H9 (cell line): ENCODE data around the gene SCYGR4. TPM values are rescaled to one million over a fixed set of nuclear protein-coding genes. Genes with fewer than 3 reads are reported as not detected.

ENCODE experiments used
- DNase-seq: peaks from one replicate; pipeline ENCODE4 v3.0.0-alpha.2; 2017
- H2AFZ ChIP-seq: one replicate; pipeline ENCODE4 v1.6.1; 2013; ENCODE audit warnings: mild to moderate bottlenecking, low read length, control low read depth, moderate library complexity
- H2AK5ac ChIP-seq: 2 replicates; pipeline ENCODE4 v1.6.1; 2013; ENCODE audit warnings: low read length, control low read depth, mixed read lengths; ENCODE audit not compliant: insufficient read length
- H2BK120ac ChIP-seq: one replicate; pipeline ENCODE4 v1.6.1; 2013; ENCODE audit warnings: low read depth, mild to moderate bottlenecking, low read length, control low read depth, inconsistent platforms; ENCODE audit not compliant: poor library complexity, severe bottlenecking
- H2BK12ac ChIP-seq: 2 replicates; pipeline ENCODE4 v1.6.1; 2013; ENCODE audit warnings: low read length, control low read depth, mixed read lengths, low read depth; ENCODE audit not compliant: insufficient read length
- H2BK15ac ChIP-seq: 2 replicates; pipeline ENCODE4 v1.6.1; 2013; ENCODE audit warnings: low read depth, low read length, control low read depth
- H2BK20ac ChIP-seq: one replicate; pipeline ENCODE4 v1.6.1; 2013; ENCODE audit warnings: low read depth, mild to moderate bottlenecking, low read length, control low read depth, inconsistent platforms; ENCODE audit not compliant: poor library complexity, severe bottlenecking
- H2BK5ac ChIP-seq: 2 replicates; pipeline ENCODE4 v1.6.1; 2013; ENCODE audit warnings: low read length, control low read depth, mixed read lengths; ENCODE audit not compliant: insufficient read length
- H3K14ac ChIP-seq: 2 replicates; pipeline ENCODE4 v1.6.1; 2013; ENCODE audit warnings: low read length, control low read depth; ENCODE audit not compliant: insufficient read depth
- H3K18ac ChIP-seq: 2 replicates; pipeline ENCODE4 v1.6.1; 2013; ENCODE audit warnings: low read depth, mild to moderate bottlenecking, mixed read lengths, low read length, control low read depth; ENCODE audit not compliant: insufficient read length
- H3K23ac ChIP-seq: 2 replicates; pipeline ENCODE4 v1.6.1; 2013; ENCODE audit warnings: low read length, control low read depth, mixed read lengths, low read depth; ENCODE audit not compliant: insufficient read length
- H3K23me2 ChIP-seq: 2 replicates; pipeline ENCODE4 v1.6.1; 2013; ENCODE audit warnings: low read depth, mild to moderate bottlenecking, mixed read lengths, low read length, control low read depth; ENCODE audit not compliant: insufficient read length, poor library complexity, severe bottlenecking
- H3K27ac ChIP-seq: 2 replicates; pipeline ENCODE4 v1.5.1; 2013; ENCODE audit warnings: low read length, control low read depth, mixed read lengths, low read depth; ENCODE audit not compliant: insufficient read length
- H3K27me3 ChIP-seq: 2 replicates; pipeline ENCODE4 v1.6.1; 2013; ENCODE audit warnings: low read length, control low read depth, inconsistent platforms; ENCODE audit not compliant: insufficient read depth
- H3K4ac ChIP-seq: 2 replicates; pipeline ENCODE4 v1.6.1; 2013; ENCODE audit warnings: low read depth, mild to moderate bottlenecking, control low read depth, inconsistent platforms, low read length, moderate library complexity
- H3K4me1 ChIP-seq: 2 replicates; pipeline ENCODE4 v1.6.1; 2013; ENCODE audit warnings: low read length, control low read depth, inconsistent platforms; ENCODE audit not compliant: insufficient read depth
- H3K4me2 ChIP-seq: 2 replicates; pipeline ENCODE4 v1.6.1; 2013; ENCODE audit warnings: low read length, control low read depth, mixed read lengths; ENCODE audit not compliant: insufficient read length, insufficient read depth
- H3K56ac ChIP-seq: 2 replicates; pipeline ENCODE4 v1.6.1; 2013; ENCODE audit warnings: low read depth, mild to moderate bottlenecking, mixed read lengths, low read length, control low read depth; ENCODE audit not compliant: insufficient read length
- H3K79me1 ChIP-seq: 2 replicates; pipeline ENCODE4 v1.6.1; 2013; ENCODE audit warnings: low read depth, mild to moderate bottlenecking, moderate library complexity, low read length, control low read depth, inconsistent platforms; ENCODE audit not compliant: insufficient read depth, poor library complexity, severe bottlenecking
- H3K79me2 ChIP-seq: 2 replicates; pipeline ENCODE4 v1.6.1; 2013; ENCODE audit warnings: low read length, control low read depth, inconsistent platforms; ENCODE audit not compliant: insufficient read depth
- H3K9ac ChIP-seq: 2 replicates; pipeline ENCODE4 v1.6.1; 2013; ENCODE audit warnings: low read length, control low read depth, mixed read lengths; ENCODE audit not compliant: insufficient read length; ENCODE audit errors: extremely low read depth
- H3K9me3 ChIP-seq: one replicate; pipeline ENCODE4 v1.6.1; 2013; ENCODE audit warnings: low read depth, low read length, inconsistent platforms; ENCODE audit not compliant: control insufficient read depth
- H3T11ph ChIP-seq: one replicate; pipeline ENCODE4 v1.6.1; 2013; ENCODE audit warnings: mild to moderate bottlenecking, low read length, control low read depth, inconsistent platforms
- H4K20me1 ChIP-seq: one replicate; pipeline ENCODE4 v1.6.1; 2013; ENCODE audit not compliant: control insufficient read depth, insufficient read length, insufficient read depth
- H4K5ac ChIP-seq: 2 replicates; pipeline ENCODE4 v1.6.1; 2013; ENCODE audit warnings: low read depth, mild to moderate bottlenecking, mixed read lengths, low read length, control low read depth; ENCODE audit not compliant: insufficient read length
- H4K8ac ChIP-seq: replicated peaks from 2 replicates; pipeline ENCODE4 v1.6.1; 2013; ENCODE audit warnings: low read length, control low read depth, mixed read lengths, low read depth; ENCODE audit not compliant: insufficient read length
- H4K91ac ChIP-seq: 2 replicates; pipeline ENCODE4 v1.6.1; 2013; ENCODE audit warnings: low read depth, mild to moderate bottlenecking, moderate library complexity, mixed read lengths, low read length, control low read depth; ENCODE audit not compliant: insufficient read length
- H3K27ac Mint-ChIP-seq, 3 experiments: 2 replicates in 2 of 3; 3 replicates in 1 of 3; pipeline ENCODE4 v1.8.0; 2020 to 2021; ENCODE audit warnings: mixed read lengths in 3 of 3, mild to moderate bottlenecking in 1 of 3, moderate library complexity in 1 of 3
- H3K27me3 Mint-ChIP-seq: 2 replicates; pipeline ENCODE4 v1.8.0; 2021; ENCODE audit warnings: low read depth, mild to moderate bottlenecking, moderate library complexity, mixed read lengths
- H3K36me3 Mint-ChIP-seq, 3 experiments: 2 replicates in 2 of 3; 3 replicates in 1 of 3; pipeline ENCODE4 v1.8.0; 2020 to 2021; ENCODE audit warnings: low read depth in 3 of 3, mixed read lengths in 3 of 3; ENCODE audit not compliant: insufficient read depth in 1 of 3
- H3K4me1 Mint-ChIP-seq, 2 experiments: 2 replicates each; pipeline ENCODE4 v1.8.0; 2020; ENCODE audit warnings: mixed read lengths in 2 of 2
- H3K4me3 Mint-ChIP-seq, 2 experiments: 2 replicates in 1 of 2; 3 replicates in 1 of 2; pipeline ENCODE4 v1.8.0; 2020 to 2021; ENCODE audit warnings: mild to moderate bottlenecking in 2 of 2, mixed read lengths in 2 of 2, moderate library complexity in 1 of 2
- H3K9me3 Mint-ChIP-seq, 2 experiments: 2 replicates in 1 of 2; 3 replicates in 1 of 2; pipeline ENCODE4 v1.8.0; 2020; ENCODE audit warnings: mild to moderate bottlenecking in 2 of 2, mixed read lengths in 2 of 2, moderate library complexity in 1 of 2
- CTCF ChIP-seq: fragments of 200-600 bp; sonication (generic); conservative IDR thresholded peaks from 3 replicates; pipeline ENCODE4 v1.8.0; 2021; ENCODE audit warnings: antibody characterized with exemption, mild to moderate bottlenecking
- WGBS: extraction: QIAGEN DNeasy Blood & Tissue Kit; methylation state at CpG from one replicate; pipeline ENCODE4 v1.1.7; 2013; ENCODE audit warnings: missing lambda C conversion rate, low lambda C conversion rate, mixed read lengths; ENCODE audit not compliant: insufficient read length; ENCODE audit errors: extremely low coverage; 5-methylcytosine and 5-hydroxymethylcytosine counted together
- total RNA-seq: library from RNA; stranded (reverse); gene quantifications from 2 replicates; pipeline ENCODE4 v1.2.1, GENCODE V29; 2021

SCYGR4 gene
- total RNA-seq, 1 experiment from 2014 or later = not detected

- Mint-ChIP-seq H3K4me3 (no peak overlapping the region), H3K27ac (no peak overlapping the region), H3K9me3 (no peaks in the 10 kb centered on the region), H3K36me3 (no peaks in the 10 kb centered on the region), H3K4me1 (no peaks in the 10 kb centered on the region), H3K27me3 (no peaks in the 10 kb centered on the region; the same call in 1 of the 2 replicates)
- H2BK5ac ChIP-seq = no peak overlapping the region
- no peak overlapping the region for H3K4me2 ChIP-seq
- no peaks in the 10 kb centered on the region for H3K9me3 ChIP-seq
- no peaks in the 10 kb centered on the region for H3K27me3 ChIP-seq
- no peak overlapping the region for H3K9ac ChIP-seq
- H3K14ac ChIP-seq = no peak overlapping the region
- no peaks in the 10 kb centered on the region; the same call in none of the 2 replicates for H3K4me1 ChIP-seq
- no peak for DNase-seq
- H3K18ac ChIP-seq = no peak overlapping the region
- H4K8ac ChIP-seq = no peak overlapping the region
- TF ChIP-seq CTCF = no peak
- no peak overlapping the region for H2AK5ac ChIP-seq
- H2BK15ac ChIP-seq = no peak overlapping the region
- no peak overlapping the region for H4K91ac ChIP-seq
- no peak overlapping the region for H2BK120ac ChIP-seq
- H3K79me1 ChIP-seq = no peaks in the 10 kb centered on the region
- H3K23me2 ChIP-seq = no peaks in the 10 kb centered on the region
- no peak overlapping the region for H2AFZ ChIP-seq
- H2BK12ac ChIP-seq = no peak overlapping the region
- no peak overlapping the region for H3K27ac ChIP-seq
- no peak overlapping the region for H3K56ac ChIP-seq
- WGBS = no CpG with 5 or more reads among the region's 10 CpGs
- no peaks in the 10 kb centered on the region for H3K79me2 ChIP-seq
- no peak overlapping the region for H3K4ac ChIP-seq
- no peak overlapping the region for H3T11ph ChIP-seq
- no peak overlapping the region for H3K23ac ChIP-seq
- H4K20me1 ChIP-seq = no peaks in the 10 kb centered on the region
- H2BK20ac ChIP-seq = no peak overlapping the region
- no peak overlapping the region for H4K5ac ChIP-seq
Observed at GRCh38 chr2:227626580-227627151, 9.4 kb downstream of the SCYGR4 start.
